Measurements from ENCODE around the gene SMARCA2. TPM values are rescaled to one million over a fixed set of nuclear protein-coding genes. Genes with fewer than 3 reads are reported as not detected.

SMARCA2 gene
- total RNA-seq, 2 experiments from 2014 or later = 110 to 117 TPM

DNA sequence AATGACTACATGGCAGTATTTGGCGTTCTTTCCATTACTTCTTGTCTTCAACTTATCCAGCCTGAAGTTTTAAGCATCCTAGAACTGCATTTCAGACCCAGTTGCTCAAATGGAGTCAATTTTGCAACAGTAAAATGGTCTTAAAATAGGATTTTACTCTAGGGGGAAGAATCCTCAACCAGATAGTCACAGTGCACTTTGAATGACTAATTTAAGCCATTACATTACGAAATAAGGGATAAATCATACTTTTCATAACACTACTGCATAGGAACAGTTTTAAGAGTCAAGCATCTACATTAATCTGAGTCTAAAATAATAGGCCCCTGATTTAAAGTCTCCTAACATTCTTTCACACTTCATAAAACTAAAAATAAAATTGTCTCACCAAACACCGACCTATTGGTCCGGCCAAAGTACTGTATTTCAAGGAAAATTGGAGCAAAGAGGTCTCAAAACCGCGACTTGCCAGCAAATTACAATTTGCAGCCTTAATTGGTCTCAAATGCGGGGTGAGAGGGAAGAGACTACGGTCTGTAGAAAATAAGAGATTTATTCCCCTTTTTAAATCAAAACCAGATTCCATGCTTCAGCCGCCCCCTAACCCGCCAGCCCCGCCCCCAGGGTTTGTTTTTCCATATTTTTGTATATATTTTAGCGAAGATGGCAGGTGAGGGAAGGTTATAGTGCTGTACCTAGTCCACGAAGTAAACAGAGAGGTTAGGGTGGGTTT, 1.2 kb upstream of the SMARCA2 start:
- CTCF ChIA-PET = interaction anchor here (3.4 kb wide), 1 partner anchor 41 kb away, joined by 15 read pairs; no protein-coding TSS in a partner anchor
- POLR2A ChIA-PET = interaction anchor here (2.5 kb wide), 1 partner anchor 41 kb away, joined by 13 read pairs; no protein-coding TSS in a partner anchor

- POLR2A ChIA-PET = interaction anchor here (1.0 to 2.5 kb wide), 4 partner anchors 8 to 71 kb away, joined by 3 to 13 read pairs (median 4); no protein-coding TSS in a partner anchor
- CTCF ChIA-PET = interaction anchor here (1.0 to 3.4 kb wide), 2 partner anchors 39 to 76 kb away, joined by 4 to 15 read pairs; no protein-coding TSS in a partner anchor
Measured at GRCh38 chr9:2015581-2016407, 647 bp downstream of the SMARCA2 start.

DNA sequence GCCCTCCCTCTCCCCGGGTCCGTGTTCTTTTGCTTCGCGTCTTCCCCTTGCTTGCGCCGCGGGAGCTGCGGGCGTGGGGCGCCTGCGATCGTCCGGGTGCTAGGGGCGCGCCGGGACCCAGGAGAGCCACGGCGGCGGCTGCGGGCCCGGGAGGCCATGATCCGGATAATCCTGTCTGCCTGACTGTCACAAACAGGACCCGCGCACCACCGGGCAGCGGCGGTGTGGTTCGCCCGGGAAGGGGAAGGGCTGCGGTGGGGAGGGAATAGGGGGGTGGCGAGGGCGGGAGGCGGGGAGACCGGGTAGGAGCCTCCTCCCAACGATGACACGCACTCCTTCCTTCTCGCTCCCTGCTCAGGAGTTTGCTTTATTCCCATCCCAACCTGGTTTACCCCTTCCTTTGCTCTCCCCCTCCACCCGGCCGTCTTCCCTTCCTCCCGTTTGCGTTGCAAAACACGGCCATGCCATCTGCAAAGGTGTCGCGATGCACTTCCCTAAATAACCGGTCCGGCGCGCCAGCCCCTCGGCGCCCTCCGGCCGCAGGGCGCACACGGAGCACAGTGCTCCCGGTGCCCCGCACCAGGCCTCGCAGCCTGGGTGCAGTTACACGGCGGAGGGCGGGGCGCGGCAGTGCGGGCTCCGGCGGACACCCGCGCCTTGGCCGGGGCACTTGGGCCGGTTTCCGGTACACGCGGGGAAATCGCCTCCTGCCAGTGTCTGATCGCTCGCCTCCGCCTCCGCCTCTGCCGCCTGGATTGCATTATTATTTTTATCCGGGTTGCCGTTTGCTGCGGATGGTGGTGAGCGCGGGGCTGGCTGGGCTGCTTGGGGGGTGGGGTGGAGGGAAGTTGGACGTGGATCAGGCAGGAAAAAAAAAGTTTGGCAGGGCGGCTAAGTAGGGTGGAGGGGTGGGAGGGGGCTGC, 1.5 kb downstream of the SMARCA2 start:
- ChIA-PET POLR2A (interaction anchor here (0.5 to 2.5 kb wide), 5 partner anchors 36 to 707 kb away, joined by 3 to 13 read pairs (median 6); no protein-coding TSS in a partner anchor), CTCF (interaction anchor here (3.4 kb wide), 1 partner anchor 38 kb away, joined by 15 read pairs; no protein-coding TSS in a partner anchor)

DNA sequence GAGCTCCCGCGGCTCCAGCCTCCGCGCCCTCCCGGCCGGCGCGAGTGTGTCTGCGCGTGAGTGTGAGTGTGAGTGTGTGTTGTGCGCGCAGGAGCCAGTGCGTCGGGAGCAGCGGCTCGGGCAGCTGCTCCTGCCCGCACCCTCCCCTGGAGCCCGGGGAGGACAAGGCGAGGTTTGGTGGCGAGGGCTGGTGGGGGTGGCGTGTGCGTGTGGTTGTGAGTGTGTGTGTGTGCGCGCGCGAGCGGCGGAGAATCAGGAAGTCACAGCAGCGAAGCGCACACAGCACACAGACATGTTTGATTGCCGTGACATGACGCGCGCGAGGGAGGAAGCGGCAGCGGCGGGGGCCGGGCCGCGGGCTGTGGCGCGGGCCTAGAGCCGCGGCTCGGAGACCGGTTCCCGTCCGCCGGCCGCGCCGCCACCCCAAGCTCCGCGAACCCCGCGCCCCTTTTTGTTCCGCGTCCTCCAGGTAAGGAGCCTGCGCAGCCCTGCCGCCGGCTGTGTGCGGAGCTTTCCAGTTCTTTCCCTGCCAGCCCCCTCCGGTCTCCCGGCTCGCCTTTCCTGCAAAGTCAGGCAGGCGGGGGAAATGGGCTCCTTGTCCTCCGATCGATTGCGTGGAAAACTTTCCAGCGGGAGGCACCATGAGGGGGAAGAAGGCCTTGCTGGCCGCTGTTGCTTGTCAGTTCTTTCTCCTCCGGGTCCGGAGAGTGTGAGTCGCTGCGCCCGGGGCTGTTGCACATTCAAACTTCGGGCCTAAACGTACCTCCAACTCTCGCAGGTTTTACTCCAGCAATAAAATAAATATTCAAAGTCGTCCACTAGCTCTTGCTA, 2.4 kb downstream of the SMARCA2 start:
- ChIA-PET POLR2A (interaction anchor here (0.5 to 2.2 kb wide), 6 partner anchors 10 to 706 kb away, joined by 3 to 6 read pairs (median 4); no protein-coding TSS in a partner anchor), CTCF (interaction anchor here (0.7 to 3.4 kb wide), 3 partner anchors 9 to 38 kb away, joined by 3 to 15 read pairs (median 3); no protein-coding TSS in a partner anchor)

DNA sequence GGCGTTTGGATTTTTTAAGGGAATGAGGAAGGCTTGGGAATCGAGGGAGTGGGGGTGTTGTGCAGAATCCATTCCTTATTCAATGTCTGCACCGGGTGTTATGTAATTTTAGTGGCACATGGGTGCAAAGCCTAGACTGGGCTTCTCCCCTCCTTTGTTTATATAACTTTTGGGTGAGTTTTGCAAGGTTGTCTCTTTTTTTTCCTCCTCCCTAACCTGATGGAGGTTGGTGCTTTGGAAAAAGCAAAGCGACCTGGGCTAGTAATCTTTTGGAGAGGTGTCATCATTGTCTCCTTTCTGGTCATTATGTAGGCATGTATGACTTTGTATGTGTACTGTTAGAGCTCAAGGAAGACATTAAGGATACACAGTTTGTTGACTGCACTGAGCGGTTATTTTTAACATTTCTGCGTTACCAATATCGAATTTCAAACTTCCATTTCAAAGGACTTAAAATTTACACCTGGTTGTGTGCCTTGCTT, 3.1 kb downstream of the SMARCA2 start:
- POLR2A ChIA-PET = interaction anchor here (0.6 to 2.2 kb wide), 3 partner anchors 9 to 93 kb away, joined by 3 to 6 read pairs (median 4); no protein-coding TSS in a partner anchor

GRCh38 chr9:2018764-2019558, 3.8 kb downstream of the SMARCA2 start:
- ChIA-PET CTCF (no interaction called here), POLR2A (interaction anchor here (2.2 kb wide), 1 partner anchor 36 kb away, joined by 6 read pairs; no protein-coding TSS in a partner anchor)

More for the DNA sequence above, 3.1 kb downstream of the SMARCA2 start:
- CTCF ChIA-PET = interaction anchor here (0.7 to 0.9 kb wide), 2 partner anchors 8 to 37 kb away, joined by 3 read pairs; no protein-coding TSS in a partner anchor

DNA sequence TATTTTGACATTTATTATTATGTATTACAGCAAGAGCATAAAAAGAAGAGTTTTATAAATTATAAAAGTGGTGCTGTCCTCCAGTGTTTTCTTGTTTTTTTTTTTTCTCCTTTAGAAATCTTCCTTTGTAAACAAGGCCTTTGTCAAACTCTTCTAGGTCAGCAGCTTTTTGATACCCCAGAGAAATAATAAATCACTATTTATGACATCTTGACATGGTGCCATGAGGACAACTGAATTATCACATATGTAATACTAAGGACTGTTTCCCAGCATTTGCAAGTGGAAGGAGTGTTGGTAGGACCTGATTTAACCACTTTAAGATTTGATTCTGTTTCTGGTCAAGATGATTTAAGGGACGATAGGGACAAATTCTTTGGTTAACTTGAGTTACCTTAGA, 4.6 kb downstream of the SMARCA2 start:
- ChIA-PET CTCF (no interaction called here), POLR2A (no interaction called here)

DNA sequence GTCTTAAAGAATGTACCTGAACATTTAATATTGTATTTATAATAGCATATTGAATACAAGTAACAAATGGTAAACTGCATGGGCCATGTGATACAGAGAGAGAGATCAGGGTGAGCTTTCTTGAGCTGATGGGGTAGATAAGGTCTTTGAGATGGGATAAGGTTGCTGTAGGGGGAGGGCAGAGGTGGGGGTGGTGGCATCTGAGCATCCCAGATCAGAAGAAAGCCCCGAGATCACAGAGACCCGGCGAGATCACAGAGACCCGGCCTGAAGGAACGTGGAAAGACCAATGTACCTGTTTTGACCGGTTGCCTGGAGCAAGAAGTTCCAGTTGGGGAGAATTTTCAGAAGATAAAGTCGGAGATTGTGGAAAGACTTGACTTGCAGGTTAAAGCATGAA, 6.6 kb downstream of the SMARCA2 start:
- CTCF ChIA-PET = no interaction called here
- POLR2A ChIA-PET = no interaction called here

DNA sequence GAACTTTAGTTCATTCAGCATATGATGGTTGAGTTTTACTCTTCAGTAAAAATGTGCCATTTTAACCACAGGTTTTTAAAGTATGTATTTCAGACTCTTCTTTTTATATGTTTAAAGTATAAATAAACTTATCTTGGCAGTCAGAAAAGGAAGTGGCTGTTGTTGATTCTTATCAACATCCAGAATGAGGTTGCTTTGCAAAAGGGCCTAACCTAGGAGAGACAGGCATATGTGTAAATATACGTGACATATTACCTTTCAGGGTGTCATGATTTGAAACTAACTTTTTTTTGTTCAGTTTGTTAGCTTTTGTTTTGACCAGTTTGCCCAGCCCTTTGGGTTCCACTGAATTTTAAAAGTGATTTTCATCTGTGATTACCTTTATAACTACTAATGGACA, 7.4 kb downstream of the SMARCA2 start:
- POLR2A ChIA-PET = interaction anchor here (1.0 kb wide), 1 partner anchor 32 kb away, joined by 3 read pairs; no protein-coding TSS in a partner anchor

GRCh38 chr9:2023042-2023441, 7.9 kb downstream of the SMARCA2 start:
- ChIA-PET POLR2A (interaction anchor here (1.0 to 1.3 kb wide), 2 partner anchors 8 to 32 kb away, joined by 3 to 4 read pairs; partner anchors contain the start of gene SMARCA2), CTCF (no interaction called here)

More for the DNA sequence above, 7.4 kb downstream of the SMARCA2 start:
- CTCF ChIA-PET = no interaction called here

GRCh38 chr9:2023532-2023931, 8.4 kb downstream of the SMARCA2 start:
- ChIA-PET CTCF (no interaction called here), POLR2A (interaction anchor here (1.3 kb wide), 1 partner anchor 9 kb away, joined by 4 read pairs; the partner anchor contains the start of gene SMARCA2)

DNA sequence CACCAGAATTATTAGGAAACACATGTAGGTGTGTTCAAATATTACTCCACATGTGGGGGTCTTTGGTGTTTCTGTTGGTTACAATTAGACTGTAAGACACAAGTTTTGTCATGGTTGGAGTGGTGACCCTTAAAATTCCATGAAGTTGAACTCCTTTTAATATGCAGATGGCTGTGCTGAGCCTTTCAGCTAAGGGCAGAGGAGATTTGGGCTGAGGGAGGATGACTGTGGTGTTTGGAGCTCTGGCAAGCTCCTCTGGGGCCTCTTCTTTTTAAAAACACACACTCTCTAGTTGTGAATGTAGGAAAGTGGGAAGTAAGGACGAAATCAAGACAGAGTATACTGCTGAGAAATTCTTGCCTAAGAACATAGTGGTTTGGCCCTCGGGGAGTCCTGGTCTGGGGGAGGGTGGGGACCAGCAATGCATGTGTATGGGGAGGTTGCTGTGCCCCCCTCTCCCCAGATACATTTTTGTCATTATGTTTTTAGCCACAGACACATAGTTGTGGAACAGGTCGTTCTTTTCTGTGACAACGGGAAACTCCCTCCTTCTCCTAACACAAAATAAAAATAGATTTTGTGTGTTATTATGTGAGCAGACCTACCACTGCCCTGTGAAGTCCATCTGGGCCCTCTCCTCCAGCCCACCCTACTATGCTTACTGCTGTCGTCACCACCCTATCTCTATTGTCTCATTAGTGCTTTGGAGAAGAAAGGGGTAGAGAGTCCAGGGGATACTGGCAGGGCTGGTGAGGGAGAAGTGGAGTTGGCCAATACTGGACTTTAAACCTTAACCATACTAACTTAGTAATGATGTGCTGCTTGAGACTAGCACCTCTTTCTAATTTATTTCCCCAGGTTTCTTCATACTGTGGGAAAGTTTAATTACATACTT, 10.0 kb downstream of the SMARCA2 start:
- ChIA-PET POLR2A (interaction anchor here (0.9 kb wide), 1 partner anchor 10 kb away, joined by 4 read pairs; no protein-coding TSS in a partner anchor), CTCF (no interaction called here)

- POLR2A ChIA-PET = no interaction called here
Measured at GRCh38 chr9:2026220-2026997, 11.3 kb downstream of the SMARCA2 start.

DNA sequence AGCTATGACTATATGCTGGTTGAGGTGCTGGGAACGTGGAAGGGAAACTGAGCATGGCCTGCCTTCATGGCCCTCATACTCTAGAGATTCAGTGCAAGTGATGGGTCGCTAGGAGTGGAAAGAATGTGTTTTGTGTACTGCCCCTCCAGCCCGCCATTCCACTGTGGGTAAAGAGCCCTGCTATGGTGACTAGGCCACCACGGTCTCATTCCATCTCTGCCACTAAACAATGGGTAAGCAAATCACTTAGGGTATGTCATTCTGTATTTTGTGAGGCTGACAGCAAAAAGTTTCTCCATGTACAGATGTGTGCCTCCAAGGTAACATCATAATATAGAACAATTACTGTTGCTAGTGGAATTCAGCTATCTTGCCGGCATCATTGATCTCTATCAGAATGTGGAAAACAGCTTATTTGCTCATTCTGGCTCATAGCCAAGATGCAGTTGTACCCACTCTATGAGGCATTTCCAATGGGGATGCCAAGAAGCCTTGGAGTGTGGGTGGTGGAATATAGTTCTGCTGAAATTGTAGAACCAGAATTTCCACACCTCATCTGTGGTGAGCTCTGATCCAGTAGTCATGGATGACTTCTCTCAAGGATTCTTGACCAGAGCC, 12.5 kb downstream of the SMARCA2 start:
- POLR2A ChIA-PET = interaction anchor here (0.9 kb wide), 1 partner anchor 10 kb away, joined by 3 read pairs; no protein-coding TSS in a partner anchor
- CTCF ChIA-PET = interaction anchor here (0.8 to 1.0 kb wide), 2 partner anchors 10 to 27 kb away, joined by 3 read pairs; no protein-coding TSS in a partner anchor

More at GRCh38 chr9:2026220-2026997, 11.3 kb downstream of the SMARCA2 start:
- CTCF ChIA-PET = interaction anchor here (0.6 to 1.0 kb wide), 2 partner anchors 9 to 16 kb away, joined by 3 read pairs; no protein-coding TSS in a partner anchor
